Neuronal stem cell (in vitro differentiated cells): ENCODE results near the gene GPR160.

Experiments
- DNase-seq: peaks from one replicate; pipeline ENCODE4 v3.0.0-alpha.2; 2013; ENCODE audit warnings: low spot score
- H2AFZ ChIP-seq: one replicate; pipeline ENCODE4 v1.6.1; 2013; ENCODE audit warnings: mild to moderate bottlenecking, low read length, inconsistent platforms
- H2AK5ac ChIP-seq: 2 replicates; pipeline ENCODE4 v1.6.1; 2013; ENCODE audit warnings: low read depth, mild to moderate bottlenecking, inconsistent platforms, low read length, moderate library complexity, mixed read lengths
- H2BK120ac ChIP-seq: 2 replicates; pipeline ENCODE4 v1.6.1; 2013; ENCODE audit warnings: low read depth, mild to moderate bottlenecking, inconsistent platforms, low read length, moderate library complexity, mixed read lengths
- H2BK12ac ChIP-seq: one replicate; pipeline ENCODE4 v1.6.1; 2013; ENCODE audit warnings: low read length, inconsistent platforms
- H2BK15ac ChIP-seq: 2 replicates; pipeline ENCODE4 v1.6.1; 2013; ENCODE audit warnings: mild to moderate bottlenecking, low read length, inconsistent platforms, mixed read lengths
- H2BK5ac ChIP-seq: one replicate; pipeline ENCODE4 v1.6.1; 2013; ENCODE audit warnings: inconsistent platforms, mild to moderate bottlenecking, low read length, moderate library complexity
- H3K14ac ChIP-seq: one replicate; pipeline ENCODE4 v1.6.1; 2013; ENCODE audit warnings: low read length, inconsistent platforms
- H3K18ac ChIP-seq: 2 replicates; pipeline ENCODE4 v1.6.1; 2013; ENCODE audit warnings: low read length, inconsistent platforms
- H3K23ac ChIP-seq: 2 replicates; pipeline ENCODE4 v1.6.1; 2013; ENCODE audit warnings: low read depth, mild to moderate bottlenecking, mixed read lengths, low read length, inconsistent platforms; ENCODE audit not compliant: poor library complexity
- H3K27ac ChIP-seq: replicated peaks from 3 replicates; pipeline ENCODE4 v1.5.1; 2013; ENCODE audit warnings: low read length, inconsistent platforms
- H3K27me3 ChIP-seq, 3 experiments: 2 replicates each; pipeline ENCODE4 v1.6.1; 2013; ENCODE audit warnings: low read length in 3 of 3, mild to moderate bottlenecking in 2 of 3, inconsistent platforms in 1 of 3, low read depth in 1 of 3, mixed read lengths in 1 of 3, moderate library complexity in 1 of 3; ENCODE audit not compliant: control insufficient read depth in 3 of 3, insufficient read depth in 3 of 3
- H3K36me3 ChIP-seq, 2 donors: replicated peaks in 1 of 2; 2 replicates each; pipeline ENCODE4 v1.6.1; 2013; ENCODE audit warnings: low read length in 2 of 2; ENCODE audit not compliant: control insufficient read depth in 2 of 2, insufficient read depth in 2 of 2
- H3K4ac ChIP-seq: 2 replicates; pipeline ENCODE4 v1.6.1; 2013; ENCODE audit warnings: inconsistent platforms, mild to moderate bottlenecking, low read length, moderate library complexity
- H3K4me1 ChIP-seq, 2 donors: 1 replicate in 1 of 2; 2 replicates in 1 of 2; pipeline ENCODE4 v1.6.1; 2013; ENCODE audit warnings: low read length in 2 of 2, low read depth in 1 of 2; ENCODE audit not compliant: control insufficient read depth in 2 of 2, insufficient read depth in 1 of 2
- H3K4me2 ChIP-seq: one replicate; pipeline ENCODE4 v1.6.1; 2013; ENCODE audit warnings: mild to moderate bottlenecking, low read length, inconsistent platforms; ENCODE audit not compliant: insufficient read depth, poor library complexity, severe bottlenecking
- H3K4me3 ChIP-seq, 2 donors: 2 replicates each; pipeline ENCODE4 v1.5.1; 2013; ENCODE audit warnings: low read length in 2 of 2, mild to moderate bottlenecking in 2 of 2, inconsistent platforms in 1 of 2, moderate library complexity in 1 of 2
- H3K79me1 ChIP-seq: one replicate; pipeline ENCODE4 v1.6.1; 2013; ENCODE audit warnings: low read depth, mild to moderate bottlenecking, inconsistent platforms, low read length, moderate library complexity
- H3K9ac ChIP-seq: one replicate; pipeline ENCODE4 v1.6.1; 2013; ENCODE audit warnings: mild to moderate bottlenecking, low read depth, low read length, inconsistent platforms; ENCODE audit not compliant: poor library complexity
- H3K9me3 ChIP-seq, 2 donors: replicated peaks in 1 of 2; 2 replicates each; pipeline versions ENCODE3 to v1.6.1; 2013; ENCODE audit warnings: low read length in 2 of 2, mild to moderate bottlenecking in 2 of 2, inconsistent platforms in 1 of 2, low read depth in 1 of 2, mixed read lengths in 1 of 2, moderate library complexity in 1 of 2; ENCODE audit not compliant: control insufficient read depth in 2 of 2, insufficient read depth in 1 of 2
- H4K8ac ChIP-seq: one replicate; pipeline ENCODE4 v1.6.1; 2013; ENCODE audit warnings: low read depth, mild to moderate bottlenecking, inconsistent platforms, low read length, moderate library complexity
- H4K91ac ChIP-seq: one replicate; pipeline ENCODE4 v1.6.1; 2013; ENCODE audit warnings: low read length, low read depth, mild to moderate bottlenecking, inconsistent platforms; ENCODE audit not compliant: poor library complexity
- WGBS, 2 donors: extraction: QIAGEN DNeasy Blood & Tissue Kit; methylation state at CpG; one replicate each; pipeline ENCODE4 v1.1.7; 2013; ENCODE audit warnings: missing lambda C conversion rate in 2 of 2, mixed read lengths in 1 of 2; ENCODE audit not compliant: insufficient read length in 2 of 2, insufficient replicate concordance in 1 of 2; ENCODE audit errors: extremely low coverage in 2 of 2; 5-methylcytosine and 5-hydroxymethylcytosine counted together

Gene GPR160

GRCh38 chr3:170052398-170052797 lies 14.6 kb downstream of the GPR160 start:
- no peaks in the 10 kb centered on the region for H3K9me3 ChIP-seq
- no peak overlapping the region for H2BK120ac ChIP-seq
- no peak overlapping the region for H4K8ac ChIP-seq
- no peak overlapping the region for H2BK15ac ChIP-seq
- no peak overlapping the region for H2BK12ac ChIP-seq
- no peak overlapping the region for H3K23ac ChIP-seq
- H3K4me3 ChIP-seq = no peak overlapping the region
- H3K9ac ChIP-seq = no peak overlapping the region
- no peak overlapping the region for H3K18ac ChIP-seq
- no peak overlapping the region for H4K91ac ChIP-seq
- H2AFZ ChIP-seq = no peak overlapping the region
- H3K4ac ChIP-seq = no peak overlapping the region
- no peaks in the 10 kb centered on the region for H3K36me3 ChIP-seq
- no peak overlapping the region for H3K27ac ChIP-seq
- no peak overlapping the region for H3K4me2 ChIP-seq
- H3K4me1 ChIP-seq = no peaks in the 10 kb centered on the region
- no peak overlapping the region for H2AK5ac ChIP-seq
- no peak overlapping the region for H2BK5ac ChIP-seq
- no peak for DNase-seq
- H3K14ac ChIP-seq = no peak overlapping the region
- H3K79me1 ChIP-seq = no peaks in the 10 kb centered on the region
- no peaks in the 10 kb centered on the region for H3K27me3 ChIP-seq

GRCh38 chr3:170054204-170054603 lies 16.4 kb downstream of the GPR160 start:
- H2AFZ ChIP-seq = no peak overlapping the region
- H3K27me3 ChIP-seq = no peaks in the 10 kb centered on the region
- H2BK15ac ChIP-seq = no peak overlapping the region
- H3K4me3 ChIP-seq = no peak overlapping the region
- no peak overlapping the region for H3K27ac ChIP-seq
- H3K4ac ChIP-seq = no peak overlapping the region
- H3K18ac ChIP-seq = no peak overlapping the region
- H3K9ac ChIP-seq = no peak overlapping the region
- H2BK120ac ChIP-seq = no peak overlapping the region
- H2BK5ac ChIP-seq = no peak overlapping the region
- no peaks in the 10 kb centered on the region for H3K36me3 ChIP-seq
- H3K9me3 ChIP-seq = no peaks in the 10 kb centered on the region
- WGBS, 2 donors = no CpG with 5 or more reads among the region's 1 CpG
- H2BK12ac ChIP-seq = no peak overlapping the region
- no peak overlapping the region for H3K4me2 ChIP-seq
- no peaks in the 10 kb centered on the region for H3K4me1 ChIP-seq
- no peak overlapping the region for H2AK5ac ChIP-seq
- H3K79me1 ChIP-seq = no peaks in the 10 kb centered on the region
- no peak overlapping the region for H4K8ac ChIP-seq
- no peak overlapping the region for H4K91ac ChIP-seq
- no peak for DNase-seq
- H3K23ac ChIP-seq = no peak overlapping the region
- H3K14ac ChIP-seq = no peak overlapping the region

- no CpG with 5 or more reads among the region's 5 CpGs for WGBS, 2 donors
Measured at GRCh38 chr3:170055209-170055608, 17.4 kb downstream of the GPR160 start.

GRCh38 chr3:170056710-170057454 lies 19.1 kb downstream of the GPR160 start:
- no peak overlapping the region for H4K8ac ChIP-seq
- no peaks in the 10 kb centered on the region for H3K9me3 ChIP-seq
- H3K9ac ChIP-seq = no peak overlapping the region
- no peak overlapping the region for H3K4me2 ChIP-seq
- no peak overlapping the region for H2AFZ ChIP-seq
- no peak overlapping the region for H2BK15ac ChIP-seq
- no peak overlapping the region for H3K4me3 ChIP-seq
- no peak overlapping the region for H3K14ac ChIP-seq
- no peak overlapping the region for H3K27ac ChIP-seq
- H3K23ac ChIP-seq = no peak overlapping the region
- H3K4ac ChIP-seq = no peak overlapping the region
- WGBS, 2 donors = no CpG with 5 or more reads among the region's 3 CpGs
- H3K27me3 ChIP-seq = no peaks in the 10 kb centered on the region
- DNase-seq = no peak
- no peaks in the 10 kb centered on the region for H3K4me1 ChIP-seq
- H2BK12ac ChIP-seq = no peak overlapping the region
- H2BK120ac ChIP-seq = no peak overlapping the region
- no peaks in the 10 kb centered on the region for H3K36me3 ChIP-seq
- no peak overlapping the region for H4K91ac ChIP-seq
- no peak overlapping the region for H2BK5ac ChIP-seq
- H3K18ac ChIP-seq = no peak overlapping the region
- no peak overlapping the region for H2AK5ac ChIP-seq
- no peaks in the 10 kb centered on the region for H3K79me1 ChIP-seq

More at GRCh38 chr3:170055209-170055608, 17.4 kb downstream of the GPR160 start:
- no peak overlapping the region for H4K8ac ChIP-seq
- H2BK15ac ChIP-seq = no peak overlapping the region
- no peak overlapping the region for H3K18ac ChIP-seq
- no peak overlapping the region for H3K4ac ChIP-seq
- H3K9ac ChIP-seq = no peak overlapping the region
- H3K79me1 ChIP-seq = no peaks in the 10 kb centered on the region
- no peak overlapping the region for H3K4me3 ChIP-seq
- no peaks in the 10 kb centered on the region for H3K27me3 ChIP-seq
- no peaks in the 10 kb centered on the region for H3K4me1 ChIP-seq
- no peak overlapping the region for H2AFZ ChIP-seq
- no peak overlapping the region for H2AK5ac ChIP-seq
- no peak overlapping the region for H2BK5ac ChIP-seq
- no peaks in the 10 kb centered on the region for H3K36me3 ChIP-seq
- no peak overlapping the region for H3K23ac ChIP-seq
- H2BK120ac ChIP-seq = no peak overlapping the region
- no peaks in the 10 kb centered on the region for H3K9me3 ChIP-seq
- H2BK12ac ChIP-seq = no peak overlapping the region
- no peak overlapping the region for H4K91ac ChIP-seq
- no peak overlapping the region for H3K4me2 ChIP-seq
- DNase-seq = no peak
- no peak overlapping the region for H3K27ac ChIP-seq
- no peak overlapping the region for H3K14ac ChIP-seq
